Measurements from ENCODE around the gene MC1R.
"Not testable (repeated sequence)": the region's sequence is repeated elsewhere in the genome, so short reads cannot be mapped to it uniquely, and the experiment has no call there.

DNA sequence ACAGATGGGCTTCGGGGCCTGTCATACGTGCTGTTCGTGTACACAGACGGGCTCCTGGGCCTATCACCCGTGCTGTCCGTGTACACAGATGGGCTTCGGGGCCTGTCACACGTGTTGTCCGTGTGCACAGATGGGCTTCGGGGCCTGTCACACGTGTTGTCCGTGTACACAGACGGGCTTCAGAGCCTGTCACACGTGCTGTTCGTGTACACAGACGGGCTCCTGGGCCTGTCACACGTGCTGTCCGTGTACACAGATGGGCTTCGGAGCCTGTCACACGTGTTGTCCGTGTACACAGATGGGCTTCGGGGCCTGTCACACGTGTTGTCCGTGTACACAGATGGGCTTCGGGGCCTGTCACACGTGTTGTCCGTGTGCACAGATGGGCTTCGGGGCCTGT is 39.5 kb upstream of the MC1R start:
- TF ChIP-seq, protein P1, sequence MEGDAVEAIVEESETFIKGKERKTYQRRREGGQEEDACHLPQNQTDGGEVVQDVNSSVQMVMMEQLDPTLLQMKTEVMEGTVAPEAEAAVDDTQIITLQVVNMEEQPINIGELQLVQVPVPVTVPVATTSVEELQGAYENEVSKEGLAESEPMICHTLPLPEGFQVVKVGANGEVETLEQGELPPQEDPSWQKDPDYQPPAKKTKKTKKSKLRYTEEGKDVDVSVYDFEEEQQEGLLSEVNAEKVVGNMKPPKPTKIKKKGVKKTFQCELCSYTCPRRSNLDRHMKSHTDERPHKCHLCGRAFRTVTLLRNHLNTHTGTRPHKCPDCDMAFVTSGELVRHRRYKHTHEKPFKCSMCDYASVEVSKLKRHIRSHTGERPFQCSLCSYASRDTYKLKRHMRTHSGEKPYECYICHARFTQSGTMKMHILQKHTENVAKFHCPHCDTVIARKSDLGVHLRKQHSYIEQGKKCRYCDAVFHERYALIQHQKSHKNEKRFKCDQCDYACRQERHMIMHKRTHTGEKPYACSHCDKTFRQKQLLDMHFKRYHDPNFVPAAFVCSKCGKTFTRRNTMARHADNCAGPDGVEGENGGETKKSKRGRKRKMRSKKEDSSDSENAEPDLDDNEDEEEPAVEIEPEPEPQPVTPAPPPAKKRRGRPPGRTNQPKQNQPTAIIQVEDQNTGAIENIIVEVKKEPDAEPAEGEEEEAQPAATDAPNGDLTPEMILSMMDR (IDR thresholded peaks at IDR 0.05; ENCODE audit: low read depth, low read length, missing input control), result not testable (repeated sequence)
- TF ChIP-seq TAF1 (conservative IDR thresholded peaks at IDR 0.05); RAD21 (IDR thresholded peaks at IDR 0.05); YY1 (IDR thresholded peaks at IDR 0.05); SP1 (IDR thresholded peaks at IDR 0.05); JUND (IDR thresholded peaks at IDR 0.05); EGR1 (IDR thresholded peaks at IDR 0.05; ENCODE audit: low read depth in 2 of 2); RXRA (IDR thresholded peaks at IDR 0.05): not testable (repeated sequence)
- TF ChIP-seq, protein P2, sequence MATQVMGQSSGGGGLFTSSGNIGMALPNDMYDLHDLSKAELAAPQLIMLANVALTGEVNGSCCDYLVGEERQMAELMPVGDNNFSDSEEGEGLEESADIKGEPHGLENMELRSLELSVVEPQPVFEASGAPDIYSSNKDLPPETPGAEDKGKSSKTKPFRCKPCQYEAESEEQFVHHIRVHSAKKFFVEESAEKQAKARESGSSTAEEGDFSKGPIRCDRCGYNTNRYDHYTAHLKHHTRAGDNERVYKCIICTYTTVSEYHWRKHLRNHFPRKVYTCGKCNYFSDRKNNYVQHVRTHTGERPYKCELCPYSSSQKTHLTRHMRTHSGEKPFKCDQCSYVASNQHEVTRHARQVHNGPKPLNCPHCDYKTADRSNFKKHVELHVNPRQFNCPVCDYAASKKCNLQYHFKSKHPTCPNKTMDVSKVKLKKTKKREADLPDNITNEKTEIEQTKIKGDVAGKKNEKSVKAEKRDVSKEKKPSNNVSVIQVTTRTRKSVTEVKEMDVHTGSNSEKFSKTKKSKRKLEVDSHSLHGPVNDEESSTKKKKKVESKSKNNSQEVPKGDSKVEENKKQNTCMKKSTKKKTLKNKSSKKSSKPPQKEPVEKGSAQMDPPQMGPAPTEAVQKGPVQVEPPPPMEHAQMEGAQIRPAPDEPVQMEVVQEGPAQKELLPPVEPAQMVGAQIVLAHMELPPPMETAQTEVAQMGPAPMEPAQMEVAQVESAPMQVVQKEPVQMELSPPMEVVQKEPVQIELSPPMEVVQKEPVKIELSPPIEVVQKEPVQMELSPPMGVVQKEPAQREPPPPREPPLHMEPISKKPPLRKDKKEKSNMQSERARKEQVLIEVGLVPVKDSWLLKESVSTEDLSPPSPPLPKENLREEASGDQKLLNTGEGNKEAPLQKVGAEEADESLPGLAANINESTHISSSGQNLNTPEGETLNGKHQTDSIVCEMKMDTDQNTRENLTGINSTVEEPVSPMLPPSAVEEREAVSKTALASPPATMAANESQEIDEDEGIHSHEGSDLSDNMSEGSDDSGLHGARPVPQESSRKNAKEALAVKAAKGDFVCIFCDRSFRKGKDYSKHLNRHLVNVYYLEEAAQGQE (IDR thresholded peaks at IDR 0.05), result not testable (repeated sequence)
- TF ChIP-seq, protein P3, sequence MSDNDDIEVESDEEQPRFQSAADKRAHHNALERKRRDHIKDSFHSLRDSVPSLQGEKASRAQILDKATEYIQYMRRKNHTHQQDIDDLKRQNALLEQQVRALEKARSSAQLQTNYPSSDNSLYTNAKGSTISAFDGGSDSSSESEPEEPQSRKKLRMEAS (IDR thresholded peaks at IDR 0.05), result not testable (repeated sequence)
